Activated CD8-positive, alpha-beta memory T cell treated with anti-CD3 and anti-CD28 coated beads, Interleukin-2, amount 50 U/mL, for 4 hours (primary cell): ENCODE measurements around the gene IL1RAPL2.
"Not testable (repeated sequence)": the region's sequence is repeated elsewhere in the genome, so short reads cannot be mapped to it uniquely, and the experiment has no call there.

Experiments
- DNase-seq: peaks from one replicate; pipeline ENCODE4 v3.0.0-alpha.2; 2020

IL1RAPL2 gene

GRCh38 chrX:104677517-104677916 lies 111.5 kb downstream of the IL1RAPL2 start:
- DNase-seq = not testable (repeated sequence)

GRCh38 chrX:104679175-104679574 lies 113.2 kb downstream of the IL1RAPL2 start:
- DNase-seq = no peak

DNA sequence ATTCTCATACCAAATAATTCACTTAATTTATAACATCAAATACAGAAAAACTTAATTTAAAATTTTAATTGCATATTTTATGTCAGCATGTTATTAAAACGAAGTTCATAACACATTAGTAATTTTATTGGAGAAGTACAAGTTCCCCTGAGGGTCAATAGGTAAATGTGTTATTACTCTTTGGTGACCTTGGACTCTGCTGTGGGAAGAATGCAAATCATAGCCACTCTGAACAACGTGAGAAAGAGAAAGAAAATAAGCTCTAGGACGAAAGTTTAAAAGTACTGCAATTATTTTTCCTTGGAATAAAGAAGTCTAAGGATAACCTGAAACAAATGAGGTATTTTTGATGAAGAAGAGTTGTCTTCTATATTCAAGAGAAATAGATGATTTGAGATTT lies 115.2 kb downstream of the IL1RAPL2 start:
- no peak for DNase-seq

GRCh38 chrX:104684077-104684476 lies 118.1 kb downstream of the IL1RAPL2 start:
- DNase-seq = no peak

- no peak for DNase-seq
These were observed 129.6 kb downstream of the IL1RAPL2 start for GRCh38 chrX:104695593-104695992.

DNA sequence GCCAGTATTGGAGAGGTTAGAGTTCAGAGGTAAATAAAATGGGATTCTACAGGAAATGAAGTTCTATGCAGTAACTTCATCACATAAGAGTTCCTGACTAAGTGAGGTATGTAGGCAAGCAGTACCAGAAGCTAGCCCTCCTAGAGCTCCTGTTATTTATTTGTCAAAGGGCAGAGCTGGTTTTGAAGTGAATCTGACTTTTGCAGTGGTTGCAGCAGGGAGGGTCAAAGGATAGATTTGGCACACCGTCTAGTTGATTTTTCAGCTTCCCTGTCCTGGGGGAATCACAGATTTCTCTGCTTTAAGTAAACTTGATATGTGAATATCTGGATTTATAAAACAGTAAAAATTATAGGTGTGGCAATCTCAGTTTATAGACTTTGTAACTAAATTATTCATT lies 130.7 kb downstream of the IL1RAPL2 start:
- DNase-seq = no peak

GRCh38 chrX:104697294-104697693 lies 131.3 kb downstream of the IL1RAPL2 start:
- DNase-seq = no peak

GRCh38 chrX:104707042-104707441 lies 141.0 kb downstream of the IL1RAPL2 start:
- no peak for DNase-seq

DNA sequence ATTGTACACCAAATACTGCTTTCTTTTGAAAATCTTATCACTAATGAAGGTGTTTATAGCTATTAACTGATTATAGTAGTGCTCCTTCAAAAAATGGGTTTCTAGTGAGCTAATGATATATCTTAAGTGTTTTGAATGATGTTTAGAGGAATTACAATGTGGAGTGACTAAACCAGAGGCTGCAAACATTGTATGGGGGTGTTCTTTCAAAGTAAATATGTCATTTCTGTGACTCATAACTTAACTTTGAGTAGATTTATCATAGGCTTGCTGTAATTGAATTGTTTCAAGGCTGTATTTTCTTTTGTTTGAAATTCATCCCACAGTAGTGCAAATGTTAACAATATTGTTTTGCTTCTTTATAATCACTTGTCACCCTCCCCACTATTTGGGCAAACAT lies 141.6 kb downstream of the IL1RAPL2 start:
- no peak for DNase-seq

- no peak for DNase-seq
These were observed 146.5 kb downstream of the IL1RAPL2 start for GRCh38 chrX:104712515-104712914.

DNA sequence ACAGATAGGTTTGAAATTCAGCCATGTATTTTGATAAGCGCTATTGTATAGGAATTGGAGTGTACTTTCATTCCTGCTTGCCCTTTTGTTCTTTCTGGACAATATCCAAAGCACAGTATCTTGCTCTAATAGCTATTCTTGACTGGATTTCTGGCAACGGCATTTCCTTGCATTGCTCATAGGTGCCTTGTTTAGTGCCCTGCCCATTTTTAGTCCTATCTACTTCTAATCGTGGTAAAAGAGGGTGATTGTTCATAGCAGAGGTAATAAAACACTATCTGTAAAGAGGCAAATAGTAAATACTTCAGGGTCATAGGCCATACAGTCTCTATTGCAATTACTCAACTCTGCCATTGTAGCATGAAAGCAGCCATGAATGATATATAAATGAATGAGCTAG lies 155.9 kb downstream of the IL1RAPL2 start:
- DNase-seq = no peak

- no peak for DNase-seq
These were observed 162.5 kb downstream of the IL1RAPL2 start for GRCh38 chrX:104728456-104728855.

DNA sequence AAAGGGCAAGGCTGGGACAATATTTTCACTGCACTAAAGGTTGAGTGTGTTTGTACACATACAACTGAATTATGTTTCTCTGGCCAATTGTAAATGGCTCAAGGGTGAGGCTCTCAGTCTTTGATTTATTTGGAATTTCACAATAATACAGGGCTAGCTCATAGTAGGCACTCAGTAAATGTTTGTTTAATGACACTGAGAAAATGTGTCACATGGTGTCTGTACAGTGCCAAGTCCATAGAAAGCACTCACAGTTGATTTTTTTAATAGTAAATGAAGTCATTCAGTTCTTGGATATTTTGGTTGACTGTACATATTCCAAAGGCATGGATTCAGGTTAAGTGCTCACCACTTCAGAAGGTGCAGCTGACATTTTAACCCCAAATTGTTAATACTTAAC lies 176.4 kb downstream of the IL1RAPL2 start:
- no peak for DNase-seq

DNA sequence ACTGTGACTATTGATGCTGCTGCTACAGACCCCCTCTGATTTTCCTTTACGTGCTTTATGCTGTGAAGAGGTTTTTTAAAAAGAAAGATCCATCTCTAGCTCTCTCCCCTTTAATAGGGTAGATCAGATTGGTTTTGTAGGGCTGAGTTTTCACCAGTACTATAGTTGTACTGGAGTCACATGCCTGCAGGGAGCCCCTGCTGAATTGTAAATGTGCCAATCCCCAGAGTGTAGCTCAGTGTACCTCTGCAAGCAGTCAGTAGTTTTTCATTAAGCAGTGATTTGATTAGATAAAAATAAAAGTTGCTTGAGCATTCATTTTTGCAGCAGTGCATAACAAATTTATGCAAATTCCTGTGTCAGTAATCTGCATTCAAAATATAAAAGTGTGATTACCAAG lies 179.2 kb downstream of the IL1RAPL2 start:
- no peak for DNase-seq

- no peak for DNase-seq
These were observed 184.1 kb downstream of the IL1RAPL2 start for GRCh38 chrX:104749951-104750610.

DNA sequence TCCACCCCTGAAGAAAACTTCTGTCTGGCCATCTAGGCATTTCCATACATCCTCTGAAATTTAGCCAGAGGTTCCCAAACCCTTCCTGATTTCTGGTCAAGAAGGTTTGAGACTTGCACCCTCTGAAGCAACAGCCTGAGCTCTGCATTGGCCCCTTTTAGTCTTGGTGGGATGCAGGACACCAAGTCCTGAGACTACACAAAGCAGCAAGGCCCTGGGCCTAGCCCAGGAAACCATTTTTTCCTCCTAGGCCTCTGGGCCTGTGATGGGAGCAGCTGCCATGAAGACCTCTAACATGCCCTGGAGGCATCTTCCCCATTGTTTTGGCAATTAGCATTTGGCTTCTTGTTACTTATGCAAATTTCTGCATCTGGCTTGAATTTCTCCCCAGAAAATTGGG lies 196.6 kb downstream of the IL1RAPL2 start:
- DNase-seq = no peak

- DNase-seq = no peak
These were observed 223.8 kb downstream of the IL1RAPL2 start for GRCh38 chrX:104789784-104790183.

- DNase-seq = no peak
These were observed 229.8 kb downstream of the IL1RAPL2 start for GRCh38 chrX:104795804-104796203.

DNA sequence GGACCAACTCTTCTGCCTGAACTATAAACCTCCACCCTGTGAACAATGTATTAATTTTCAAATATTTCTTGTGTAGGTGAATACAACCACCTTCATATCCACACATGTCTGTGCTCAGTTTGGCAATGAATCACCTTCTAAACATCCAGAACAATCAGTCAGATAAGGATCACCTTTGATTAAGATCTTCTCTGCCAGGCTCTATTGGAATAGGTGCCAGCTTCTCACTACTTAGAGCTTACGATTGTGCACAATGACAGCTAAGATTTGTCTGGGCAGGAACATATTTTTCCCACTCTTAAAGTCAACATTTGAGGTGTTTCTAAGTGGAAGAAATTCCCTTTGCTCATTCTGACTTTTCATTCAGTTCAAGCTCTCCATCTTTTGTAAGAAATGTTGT lies 237.2 kb downstream of the IL1RAPL2 start:
- no peak for DNase-seq

DNA sequence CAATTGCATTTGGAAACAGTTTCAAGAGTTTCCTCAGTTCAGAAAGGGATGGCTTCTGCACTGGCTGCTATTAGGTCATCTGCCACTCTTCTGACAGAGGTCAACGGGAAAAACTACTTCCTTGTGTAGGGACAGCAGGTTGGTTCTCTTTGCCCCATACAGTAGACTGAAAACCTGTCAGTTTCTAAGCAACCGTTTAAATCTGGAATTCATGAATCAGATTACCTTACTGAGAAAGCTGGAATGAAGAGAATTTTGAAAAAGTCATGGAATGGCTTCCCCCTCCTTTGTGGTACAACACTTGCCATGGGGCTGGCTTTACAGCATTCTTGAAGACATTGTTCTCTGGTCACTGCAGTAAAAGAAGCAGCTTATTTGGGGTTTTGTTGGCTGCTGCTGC lies 240.3 kb downstream of the IL1RAPL2 start:
- DNase-seq = no peak

- no peak for DNase-seq
These were observed 267.4 kb downstream of the IL1RAPL2 start for GRCh38 chrX:104833401-104833800.

- no peak for DNase-seq
These were observed 276.6 kb downstream of the IL1RAPL2 start for GRCh38 chrX:104842646-104843045.

GRCh38 chrX:104852241-104852640 lies 286.2 kb downstream of the IL1RAPL2 start:
- DNase-seq = no peak

- no peak for DNase-seq
These were observed 288.2 kb downstream of the IL1RAPL2 start for GRCh38 chrX:104854188-104854587.

GRCh38 chrX:104854790-104855340 lies 288.9 kb downstream of the IL1RAPL2 start:
- no peak for DNase-seq
